GDM1 (cell line): ENCODE measurements around the gene UCK2.

Source experiments
- DNase-seq: peaks from one replicate; lab custom pipeline; 2025; lab: John Stamatoyannopoulos, UW

Gene UCK2

DNA sequence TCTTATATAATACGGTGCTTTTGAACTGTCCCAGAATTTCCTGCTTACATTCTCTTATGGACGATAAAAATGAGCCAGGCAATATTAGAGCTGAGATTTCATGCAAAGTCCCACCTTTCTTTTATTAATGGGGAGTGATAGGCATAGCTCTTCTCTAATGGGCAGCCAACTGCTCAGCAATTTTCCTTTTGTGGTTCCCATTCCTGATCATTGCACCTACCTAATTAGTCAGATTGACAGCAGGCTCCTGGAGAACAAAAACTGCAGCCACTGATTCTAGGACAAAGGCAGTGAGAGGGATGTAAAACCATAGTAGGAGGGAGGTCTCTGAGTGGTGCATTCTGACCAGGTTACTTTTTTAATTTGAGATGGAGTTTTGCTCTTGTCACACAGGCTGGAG lies 110.4 kb downstream of the UCK2 start:
- no peak for DNase-seq

DNA sequence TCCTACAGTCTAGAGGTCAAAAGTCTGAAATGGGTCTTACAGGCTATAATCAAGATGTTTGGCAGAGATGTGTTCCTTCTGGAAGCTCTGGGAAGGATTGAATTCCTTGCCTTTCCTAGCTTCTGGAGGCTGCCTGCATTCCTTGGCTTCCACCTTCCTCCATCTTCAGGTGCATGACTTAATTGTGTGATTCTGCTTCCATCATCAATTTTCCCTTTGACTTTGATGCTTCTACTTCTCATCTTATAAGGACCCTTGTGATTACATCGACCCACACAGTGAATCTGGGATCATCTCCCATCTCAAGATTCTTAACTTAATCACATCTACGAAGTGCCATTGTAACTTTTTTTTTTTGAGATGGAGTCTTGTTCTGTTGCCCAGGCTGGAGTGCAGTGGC lies 111.4 kb downstream of the UCK2 start:
- no peak for DNase-seq

DNA sequence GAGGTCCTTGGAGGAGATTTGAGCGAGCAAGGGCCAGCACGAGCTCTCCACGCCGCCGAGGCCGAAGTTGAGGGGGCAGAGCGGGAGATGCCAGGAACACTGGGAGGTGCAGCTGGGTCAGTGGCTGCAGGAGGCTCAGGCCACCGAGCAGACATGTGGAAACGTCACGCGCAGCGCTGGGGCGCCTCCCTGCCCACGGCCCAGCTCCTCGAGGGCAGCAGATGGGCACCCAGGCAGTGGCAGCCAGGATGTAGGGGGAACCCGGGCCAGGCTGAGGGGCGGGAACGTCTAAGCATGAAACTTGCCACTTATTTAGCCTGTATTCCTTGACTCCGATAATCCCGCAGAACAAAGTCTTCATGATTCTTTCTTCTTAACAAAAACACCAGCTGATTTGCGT lies 114.1 kb downstream of the UCK2 start:
- DNase-seq, result no peak

DNA sequence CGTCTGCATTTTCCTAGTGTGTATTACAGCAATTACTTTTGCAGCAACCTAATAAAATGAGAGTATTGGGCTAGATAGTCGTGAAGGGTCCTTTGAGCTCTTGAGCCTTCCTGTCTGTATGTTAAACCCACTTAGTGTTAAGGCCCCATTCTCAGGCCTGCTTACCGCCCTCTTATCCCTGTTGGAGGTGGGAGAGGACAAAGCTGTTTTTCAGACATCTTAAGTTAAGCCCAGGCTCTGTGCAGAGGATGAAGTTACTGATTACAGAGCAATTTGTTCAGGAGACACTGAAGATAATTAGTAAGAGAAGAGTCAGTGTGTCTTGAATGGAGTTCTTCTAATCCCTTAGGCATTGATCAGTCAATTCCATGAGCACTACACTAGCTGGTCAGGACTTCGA lies 114.6 kb downstream of the UCK2 start:
- no peak for DNase-seq

DNA sequence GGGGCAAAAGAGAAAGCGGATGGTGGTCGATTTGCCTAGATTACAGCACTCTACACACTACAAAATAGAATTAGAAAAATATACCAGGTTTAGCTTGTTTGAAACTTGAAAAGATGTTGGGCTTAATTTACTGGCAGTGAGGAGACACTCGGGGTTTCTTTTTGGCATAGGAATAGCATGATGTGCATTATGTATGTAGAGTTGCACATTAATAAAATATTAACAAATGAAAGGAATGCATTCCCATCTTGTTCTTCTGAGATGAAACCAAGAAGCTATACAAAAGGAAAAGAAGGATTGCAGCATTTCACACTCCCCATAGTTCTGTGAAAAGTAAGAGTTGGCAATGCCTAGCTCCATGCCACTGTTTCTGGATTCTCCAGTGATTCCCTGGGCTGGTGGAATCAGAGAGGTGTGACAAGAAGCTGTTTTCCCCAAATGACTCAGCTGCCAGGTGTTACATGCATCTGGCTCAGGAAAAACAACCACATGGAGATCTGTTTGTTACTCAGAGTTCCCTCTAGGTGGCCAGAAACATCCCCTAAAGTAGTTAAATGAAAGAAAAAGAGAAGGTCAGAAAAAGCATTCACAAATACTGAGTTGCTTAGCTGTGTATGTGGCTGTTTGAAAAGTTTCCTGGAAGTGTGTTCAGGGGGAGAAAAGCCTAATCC lies 115.6 kb downstream of the UCK2 start:
- DNase-seq, result no peak

DNA sequence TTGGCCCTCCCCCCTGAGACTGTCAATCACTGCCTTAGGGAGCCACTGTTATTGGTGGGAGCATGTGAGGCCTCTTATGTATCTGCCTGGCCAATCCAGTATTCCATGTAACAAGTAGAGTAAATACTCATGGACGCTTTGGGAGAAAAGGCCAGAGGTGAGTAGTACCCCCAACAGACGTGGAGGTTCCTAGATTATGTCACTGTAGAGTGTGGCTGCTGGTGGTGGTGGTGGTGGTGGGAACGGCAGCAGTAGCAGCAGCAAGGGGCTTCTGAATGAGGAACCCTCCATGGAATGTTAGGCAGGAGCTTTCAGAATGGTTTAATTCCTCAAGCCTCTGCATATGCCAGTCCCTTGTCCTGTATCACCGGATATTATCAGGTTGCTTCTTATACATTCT lies 118.5 kb downstream of the UCK2 start:
- no peak for DNase-seq

DNA sequence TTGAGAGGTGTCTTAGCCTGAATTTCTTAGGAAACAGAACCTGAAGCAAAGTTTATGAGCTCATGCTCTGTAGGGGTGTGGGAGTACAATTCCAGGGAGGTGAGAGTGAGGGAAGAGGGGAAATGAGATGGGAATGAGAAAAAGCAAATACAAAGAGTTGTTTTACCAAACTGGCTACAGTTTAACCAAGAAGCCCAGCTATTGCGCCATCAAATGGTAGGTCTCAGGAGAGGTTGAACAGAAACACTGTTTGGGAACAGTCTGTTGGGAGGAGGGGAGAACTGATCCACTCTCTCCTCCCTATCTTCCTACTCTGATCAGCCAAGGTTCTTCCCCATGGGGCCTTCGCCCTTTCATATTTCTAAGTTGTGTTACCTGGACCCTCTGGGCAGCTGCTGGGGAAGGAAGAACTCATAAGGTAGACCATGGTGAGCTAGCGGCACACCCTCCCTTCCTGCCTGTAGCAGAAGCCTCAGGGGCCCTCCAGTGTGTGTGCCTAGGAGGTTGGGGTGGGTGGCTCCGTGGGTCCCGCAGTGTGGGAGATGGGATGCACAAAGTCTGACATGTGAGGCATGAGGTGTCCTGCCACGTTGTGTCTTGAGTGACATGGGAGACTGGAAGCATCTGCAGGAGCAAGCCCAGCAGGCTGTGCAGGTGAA lies 120.5 kb downstream of the UCK2 start:
- DNase-seq, result no peak

DNA sequence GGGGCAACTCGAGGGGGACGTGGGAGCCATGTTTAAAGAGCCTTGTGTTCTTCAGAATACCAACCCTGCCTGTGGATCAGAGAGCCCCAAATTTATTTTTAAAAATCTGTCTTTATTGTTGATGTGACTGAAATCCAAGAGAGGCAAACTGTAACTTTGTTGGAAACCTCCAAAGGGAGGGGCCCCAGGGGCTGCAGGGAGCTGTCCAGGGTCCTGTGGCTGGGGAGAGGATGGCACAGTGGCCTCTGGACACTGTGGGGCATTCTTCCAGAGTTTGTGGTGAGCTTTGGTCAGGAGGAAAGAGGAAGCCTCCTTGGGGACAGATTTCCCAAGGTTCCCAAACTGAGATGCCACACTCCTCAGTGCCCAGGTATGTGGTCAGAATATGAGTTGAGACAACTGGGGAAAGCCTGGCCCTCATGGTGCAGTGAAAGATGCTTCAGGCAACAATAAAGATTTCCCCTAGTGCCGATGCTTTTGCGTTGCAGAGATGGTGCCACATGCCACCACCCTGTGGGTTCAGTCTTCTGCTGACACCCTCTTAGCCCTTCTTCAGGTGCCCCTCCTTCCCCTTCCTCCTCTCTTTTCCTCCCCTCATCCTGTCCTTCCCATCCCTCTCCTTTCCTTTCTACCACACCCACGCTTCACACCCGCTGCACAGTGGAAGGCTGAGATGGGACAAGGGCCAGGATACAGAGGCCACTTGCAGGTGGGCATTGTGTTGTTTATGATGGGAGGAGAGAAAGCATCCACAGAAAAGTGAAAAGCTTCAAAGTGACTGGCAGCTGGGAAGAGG lies 122.1 kb downstream of the UCK2 start:
- DNase-seq, result no peak

DNA sequence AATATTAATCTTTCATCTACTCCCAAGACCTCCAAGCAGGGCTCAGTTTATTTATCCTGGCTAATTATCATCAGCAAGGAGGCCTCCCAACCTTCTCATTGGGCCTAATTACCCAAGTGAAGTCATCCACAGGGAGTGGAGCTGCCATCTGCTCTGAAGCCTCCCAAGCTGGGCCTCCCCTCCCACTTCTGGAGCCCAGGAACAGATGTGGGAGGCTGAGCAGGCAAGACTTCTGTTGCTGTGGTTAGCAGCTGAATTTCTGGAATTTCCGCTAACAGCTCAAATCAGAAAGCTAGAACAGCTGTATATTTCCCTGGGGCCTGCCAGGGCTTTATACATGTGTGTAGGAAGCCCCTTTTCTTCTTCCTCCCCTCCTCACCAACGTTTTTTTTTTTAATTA lies 127.5 kb downstream of the UCK2 start:
- no peak for DNase-seq

DNA sequence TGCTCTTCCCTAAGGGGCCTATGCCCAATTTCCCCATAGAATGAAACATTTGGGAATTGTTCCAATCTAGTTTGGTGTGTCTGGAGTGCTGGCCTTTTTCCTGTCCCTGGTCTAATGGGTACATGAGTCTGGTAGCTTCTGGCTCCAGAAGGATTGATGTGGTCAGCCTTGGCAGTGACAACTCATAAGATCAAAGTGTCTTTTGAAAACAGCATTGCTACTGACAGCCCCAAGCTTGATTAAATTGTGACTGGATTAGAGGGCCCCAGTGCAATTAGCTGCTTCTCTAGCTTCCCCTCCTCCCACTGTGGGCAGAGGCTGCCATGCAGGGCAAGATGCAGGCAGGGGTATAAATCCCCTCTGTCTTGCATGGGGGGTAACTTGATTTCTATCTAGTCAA lies 130.9 kb downstream of the UCK2 start:
- DNase-seq, result no peak

DNA sequence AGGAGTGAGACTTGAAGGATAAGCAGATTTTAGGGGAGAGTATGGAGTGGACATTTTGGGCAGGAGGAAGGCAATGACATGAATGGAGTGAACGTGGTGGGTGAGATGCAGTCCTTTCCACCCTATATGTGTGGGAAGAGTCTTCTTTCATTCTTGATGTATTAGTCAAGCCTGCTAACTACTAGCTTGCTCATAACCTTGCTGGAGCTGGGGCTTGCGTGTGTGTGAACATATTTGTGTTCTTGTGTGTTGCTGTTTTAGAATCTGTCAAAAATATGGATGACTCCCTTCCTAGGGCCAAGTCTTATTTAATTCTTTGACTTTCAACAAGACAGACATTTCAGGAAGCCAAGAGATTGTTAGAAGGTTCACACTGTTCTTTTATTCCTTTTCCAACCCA lies 132.7 kb downstream of the UCK2 start:
- DNase-seq, result no peak

DNA sequence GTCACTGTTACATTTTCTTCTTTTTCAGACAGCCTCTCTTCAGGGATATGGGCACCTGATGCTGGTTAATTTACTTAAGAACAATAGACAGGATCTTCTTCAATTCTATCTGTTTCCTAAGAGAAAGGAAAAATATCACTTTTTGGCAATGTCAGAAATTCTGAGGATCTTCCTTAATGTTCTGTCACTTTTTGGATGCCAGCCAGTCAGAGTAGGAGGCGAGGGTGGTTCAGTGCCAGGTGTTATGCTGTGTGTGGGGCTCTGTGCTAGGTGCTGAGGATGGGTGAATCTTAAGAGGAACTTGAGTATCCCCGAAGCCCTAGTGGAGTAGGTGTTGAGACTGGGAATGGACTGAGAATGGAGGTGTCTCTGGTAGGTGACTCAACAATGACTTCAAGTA lies 133.5 kb downstream of the UCK2 start:
- DNase-seq, result no peak
